ENCODE data around the gene SLC16A4. TPM values are rescaled to one million over a fixed set of nuclear protein-coding genes. Genes with fewer than 3 reads are reported as not detected.

Gene SLC16A4
- total RNA-seq, 1 experiment from 2014 or later = 0.28 TPM

DNA sequence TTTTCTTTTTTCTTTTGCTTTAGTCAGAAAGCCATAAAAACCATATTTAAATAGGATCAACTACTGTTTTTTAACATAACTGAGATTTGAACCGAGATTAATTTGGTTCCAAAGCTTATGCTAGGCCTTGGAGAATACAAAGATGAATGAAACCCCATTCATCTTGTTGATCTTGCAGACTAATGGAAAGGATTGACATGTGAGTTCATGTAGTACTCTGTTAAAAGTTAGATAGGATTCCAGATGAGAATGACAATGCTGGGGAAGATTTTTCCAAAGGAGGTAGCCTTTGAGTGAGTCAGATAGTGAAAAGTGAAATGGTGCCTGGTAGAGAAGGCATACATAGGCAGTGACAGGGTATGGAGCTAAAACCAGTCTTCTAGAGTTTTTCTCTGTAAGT is 29.0 kb downstream of the SLC16A4 start:
- ATAC-seq (no peak), DNase-seq (ENCODE audit: low spot score) (no peak)
- Mint-ChIP-seq H3K4me1 (no peaks in the 10 kb centered on the region), H3K27me3 (ENCODE audit: low read depth) (no peaks in the 10 kb centered on the region), H3K4me3 (no peak overlapping the region), H3K27ac (no peak overlapping the region), H3K36me3 (peaks cover 35% of the 10 kb centered on the region), H3K9me3 (no peaks in the 10 kb centered on the region)
- TF ChIP-seq, protein P1, sequence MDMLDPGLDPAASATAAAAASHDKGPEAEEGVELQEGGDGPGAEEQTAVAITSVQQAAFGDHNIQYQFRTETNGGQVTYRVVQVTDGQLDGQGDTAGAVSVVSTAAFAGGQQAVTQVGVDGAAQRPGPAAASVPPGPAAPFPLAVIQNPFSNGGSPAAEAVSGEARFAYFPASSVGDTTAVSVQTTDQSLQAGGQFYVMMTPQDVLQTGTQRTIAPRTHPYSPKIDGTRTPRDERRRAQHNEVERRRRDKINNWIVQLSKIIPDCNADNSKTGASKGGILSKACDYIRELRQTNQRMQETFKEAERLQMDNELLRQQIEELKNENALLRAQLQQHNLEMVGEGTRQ (CRISPR knock-in tag; IDR thresholded peaks at IDR 0.05) = no peak
- TF ChIP-seq, protein P2, sequence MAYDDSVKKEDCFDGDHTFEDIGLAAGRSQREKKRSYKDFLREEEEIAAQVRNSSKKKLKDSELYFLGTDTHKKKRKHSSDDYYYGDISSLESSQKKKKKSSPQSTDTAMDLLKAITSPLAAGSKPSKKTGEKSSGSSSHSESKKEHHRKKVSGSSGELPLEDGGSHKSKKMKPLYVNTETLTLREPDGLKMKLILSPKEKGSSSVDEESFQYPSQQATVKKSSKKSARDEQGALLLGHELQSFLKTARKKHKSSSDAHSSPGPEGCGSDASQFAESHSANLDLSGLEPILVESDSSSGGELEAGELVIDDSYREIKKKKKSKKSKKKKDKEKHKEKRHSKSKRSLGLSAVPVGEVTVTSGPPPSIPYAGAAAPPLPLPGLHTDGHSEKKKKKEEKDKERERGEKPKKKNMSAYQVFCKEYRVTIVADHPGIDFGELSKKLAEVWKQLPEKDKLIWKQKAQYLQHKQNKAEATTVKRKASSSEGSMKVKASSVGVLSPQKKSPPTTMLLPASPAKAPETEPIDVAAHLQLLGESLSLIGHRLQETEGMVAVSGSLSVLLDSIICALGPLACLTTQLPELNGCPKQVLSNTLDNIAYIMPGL (CRISPR knock-in tag; IDR thresholded peaks at IDR 0.05) = no peak
- no peak for TF ChIP-seq GABPB1 (CRISPR knock-in tag; IDR thresholded peaks at IDR 0.05)
- no peak for TF ChIP-seq NFE2L1 (CRISPR knock-in tag; IDR thresholded peaks at IDR 0.05)
- no peak for TF ChIP-seq NR2C2 (CRISPR knock-in tag; IDR thresholded peaks at IDR 0.05)
- no peak for TF ChIP-seq ZNF671 (CRISPR knock-in tag; IDR thresholded peaks at IDR 0.05)
- TF ChIP-seq, protein P3, sequence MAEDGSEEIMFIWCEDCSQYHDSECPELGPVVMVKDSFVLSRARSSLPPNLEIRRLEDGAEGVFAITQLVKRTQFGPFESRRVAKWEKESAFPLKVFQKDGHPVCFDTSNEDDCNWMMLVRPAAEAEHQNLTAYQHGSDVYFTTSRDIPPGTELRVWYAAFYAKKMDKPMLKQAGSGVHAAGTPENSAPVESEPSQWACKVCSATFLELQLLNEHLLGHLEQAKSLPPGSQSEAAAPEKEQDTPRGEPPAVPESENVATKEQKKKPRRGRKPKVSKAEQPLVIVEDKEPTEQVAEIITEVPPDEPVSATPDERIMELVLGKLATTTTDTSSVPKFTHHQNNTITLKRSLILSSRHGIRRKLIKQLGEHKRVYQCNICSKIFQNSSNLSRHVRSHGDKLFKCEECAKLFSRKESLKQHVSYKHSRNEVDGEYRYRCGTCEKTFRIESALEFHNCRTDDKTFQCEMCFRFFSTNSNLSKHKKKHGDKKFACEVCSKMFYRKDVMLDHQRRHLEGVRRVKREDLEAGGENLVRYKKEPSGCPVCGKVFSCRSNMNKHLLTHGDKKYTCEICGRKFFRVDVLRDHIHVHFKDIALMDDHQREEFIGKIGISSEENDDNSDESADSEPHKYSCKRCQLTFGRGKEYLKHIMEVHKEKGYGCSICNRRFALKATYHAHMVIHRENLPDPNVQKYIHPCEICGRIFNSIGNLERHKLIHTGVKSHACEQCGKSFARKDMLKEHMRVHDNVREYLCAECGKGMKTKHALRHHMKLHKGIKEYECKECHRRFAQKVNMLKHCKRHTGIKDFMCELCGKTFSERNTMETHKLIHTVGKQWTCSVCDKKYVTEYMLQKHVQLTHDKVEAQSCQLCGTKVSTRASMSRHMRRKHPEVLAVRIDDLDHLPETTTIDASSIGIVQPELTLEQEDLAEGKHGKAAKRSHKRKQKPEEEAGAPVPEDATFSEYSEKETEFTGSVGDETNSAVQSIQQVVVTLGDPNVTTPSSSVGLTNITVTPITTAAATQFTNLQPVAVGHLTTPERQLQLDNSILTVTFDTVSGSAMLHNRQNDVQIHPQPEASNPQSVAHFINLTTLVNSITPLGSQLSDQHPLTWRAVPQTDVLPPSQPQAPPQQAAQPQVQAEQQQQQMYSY (CRISPR knock-in tag; IDR thresholded peaks at IDR 0.05) = no peak
- TF ChIP-seq NR1H2 (CRISPR knock-in tag; IDR thresholded peaks at IDR 0.05) = no peak
- no peak for TF ChIP-seq NFATC4 (CRISPR knock-in tag; IDR thresholded peaks at IDR 0.05)
- TF ChIP-seq, protein P4, sequence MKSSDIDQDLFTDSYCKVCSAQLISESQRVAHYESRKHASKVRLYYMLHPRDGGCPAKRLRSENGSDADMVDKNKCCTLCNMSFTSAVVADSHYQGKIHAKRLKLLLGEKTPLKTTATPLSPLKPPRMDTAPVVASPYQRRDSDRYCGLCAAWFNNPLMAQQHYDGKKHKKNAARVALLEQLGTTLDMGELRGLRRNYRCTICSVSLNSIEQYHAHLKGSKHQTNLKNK (CRISPR knock-in tag; IDR thresholded peaks at IDR 0.05) = no peak
- TF ChIP-seq ZNF317 (CRISPR knock-in tag; IDR thresholded peaks at IDR 0.05; ENCODE audit: borderline replicate concordance, low read depth) = no peak
- TF ChIP-seq, protein P5, sequence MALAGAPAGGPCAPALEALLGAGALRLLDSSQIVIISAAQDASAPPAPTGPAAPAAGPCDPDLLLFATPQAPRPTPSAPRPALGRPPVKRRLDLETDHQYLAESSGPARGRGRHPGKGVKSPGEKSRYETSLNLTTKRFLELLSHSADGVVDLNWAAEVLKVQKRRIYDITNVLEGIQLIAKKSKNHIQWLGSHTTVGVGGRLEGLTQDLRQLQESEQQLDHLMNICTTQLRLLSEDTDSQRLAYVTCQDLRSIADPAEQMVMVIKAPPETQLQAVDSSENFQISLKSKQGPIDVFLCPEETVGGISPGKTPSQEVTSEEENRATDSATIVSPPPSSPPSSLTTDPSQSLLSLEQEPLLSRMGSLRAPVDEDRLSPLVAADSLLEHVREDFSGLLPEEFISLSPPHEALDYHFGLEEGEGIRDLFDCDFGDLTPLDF (CRISPR knock-in tag; IDR thresholded peaks at IDR 0.05) = no peak
- ChIA-PET CTCF (interaction anchor here (0.7 kb wide), 1 partner anchor 51 kb away, joined by 3 read pairs; no protein-coding TSS in a partner anchor), POLR2A (no interaction called here)

DNA sequence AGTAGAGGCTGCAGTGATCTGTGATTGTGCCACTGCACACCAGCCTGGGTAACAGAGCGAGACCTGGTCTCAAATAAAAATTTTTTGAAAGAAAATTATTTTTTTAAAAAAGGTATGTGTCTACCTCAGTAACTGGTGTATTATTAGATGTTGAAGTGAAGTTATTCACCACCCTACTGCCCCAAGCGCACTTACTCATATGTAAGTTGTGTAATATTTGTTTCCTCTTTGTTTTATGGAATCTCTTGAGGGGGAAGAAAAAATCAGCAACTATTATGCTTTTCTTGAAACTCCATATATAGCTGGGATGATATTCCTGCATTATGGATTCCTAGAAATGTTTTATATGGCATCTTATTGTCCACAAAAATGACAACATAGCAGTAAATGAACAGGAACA is 30.4 kb downstream of the SLC16A4 start:
- POLR2A ChIA-PET = no interaction called here
- ATAC-seq = no peak

More for the DNA sequence above, 30.4 kb downstream of the SLC16A4 start:
- H3K4me3 Mint-ChIP-seq = no peak overlapping the region
- no peak for DNase-seq (ENCODE audit: low spot score)
- TF ChIP-seq ETV6 (CRISPR knock-in tag; IDR thresholded peaks at IDR 0.05) (no peak), HMGA2 (CRISPR knock-in tag; IDR thresholded peaks at IDR 0.05) (no peak), SMAD3 (CRISPR knock-in tag; IDR thresholded peaks at IDR 0.05; ENCODE audit: borderline replicate concordance) (no peak), ELF4 (CRISPR knock-in tag; IDR thresholded peaks at IDR 0.05; ENCODE audit: low read depth) (no peak), IRF2 (CRISPR knock-in tag; IDR thresholded peaks at IDR 0.05; ENCODE audit: borderline replicate concordance, low read depth) (no peak), OVOL2 (CRISPR knock-in tag; IDR thresholded peaks at IDR 0.05; ENCODE audit: borderline replicate concordance) (no peak), SOX15 (CRISPR knock-in tag; IDR thresholded peaks at IDR 0.05) (no peak), ZBTB43 (CRISPR knock-in tag; IDR thresholded peaks at IDR 0.05) (no peak), GTF2I (CRISPR knock-in tag; conservative IDR thresholded peaks at IDR 0.05) (no peak), ZSCAN18 (CRISPR knock-in tag; IDR thresholded peaks at IDR 0.05) (no peak), PREB (CRISPR knock-in tag; IDR thresholded peaks at IDR 0.05; ENCODE audit: borderline replicate concordance) (no peak)
- TF ChIP-seq, protein P1 (CRISPR knock-in tag; IDR thresholded peaks at IDR 0.05) = no peak
- no peaks in the 10 kb centered on the region for H3K27me3 Mint-ChIP-seq (ENCODE audit: low read depth)
- H3K9me3 Mint-ChIP-seq = no peaks in the 10 kb centered on the region
- no peaks in the 10 kb centered on the region for H3K4me1 Mint-ChIP-seq
- H3K27ac Mint-ChIP-seq = no peak overlapping the region
- peaks cover 40% of the 10 kb centered on the region for H3K36me3 Mint-ChIP-seq
- CTCF ChIA-PET = no interaction called here
